NCI-H1694 (cell line): ENCODE data around the gene MAML2.

ENCODE experiments used
- DNase-seq: peaks from one replicate; lab custom pipeline; 2025; lab: John Stamatoyannopoulos, UW

Gene MAML2

GRCh38 chr11:96008161-96008720 is 334.8 kb downstream of the MAML2 start:
- no peak for DNase-seq

GRCh38 chr11:96006037-96006436 is 337.0 kb downstream of the MAML2 start:
- DNase-seq: no peak

GRCh38 chr11:96004862-96005261 is 338.1 kb downstream of the MAML2 start:
- no peak for DNase-seq

- DNase-seq: no peak
These were observed 340.2 kb downstream of the MAML2 start for GRCh38 chr11:96002754-96003290.

- DNase-seq: no peak
These were observed 340.7 kb downstream of the MAML2 start for GRCh38 chr11:96002339-96002738.

GRCh38 chr11:96001037-96001436 is 342.0 kb downstream of the MAML2 start:
- DNase-seq: no peak

GRCh38 chr11:95999711-96000406 is 343.1 kb downstream of the MAML2 start:
- no peak for DNase-seq

GRCh38 chr11:95996621-95997235 is 346.3 kb downstream of the MAML2 start:
- DNase-seq: no peak

GRCh38 chr11:95994329-95994728 is 348.7 kb downstream of the MAML2 start:
- no peak for DNase-seq

- DNase-seq: no peak
These were observed 349.3 kb downstream of the MAML2 start for GRCh38 chr11:95993438-95994298.

- no peak for DNase-seq
These were observed 351.4 kb downstream of the MAML2 start for GRCh38 chr11:95991545-95991944.

- DNase-seq: no peak
These were observed 351.9 kb downstream of the MAML2 start for GRCh38 chr11:95991101-95991500.

- DNase-seq: no peak
These were observed 353.2 kb downstream of the MAML2 start for GRCh38 chr11:95989780-95990179.

GRCh38 chr11:95989076-95989605 is 353.9 kb downstream of the MAML2 start:
- no peak for DNase-seq

GRCh38 chr11:95985174-95985808 is 357.7 kb downstream of the MAML2 start:
- no peak for DNase-seq

- DNase-seq: no peak
These were observed 358.9 kb downstream of the MAML2 start for GRCh38 chr11:95984072-95984471.

GRCh38 chr11:95977534-95978174 is 365.3 kb downstream of the MAML2 start:
- DNase-seq: no peak

GRCh38 chr11:95976550-95976949 is 366.4 kb downstream of the MAML2 start:
- no peak for DNase-seq

GRCh38 chr11:95975343-95975742 is 367.7 kb downstream of the MAML2 start:
- no peak for DNase-seq

- no peak for DNase-seq
These were observed 370.9 kb downstream of the MAML2 start for GRCh38 chr11:95972060-95972459.

GRCh38 chr11:95968585-95968984 is 374.4 kb downstream of the MAML2 start:
- DNase-seq: no peak
